Bronchial epithelial cell (primary cell): Measurements from ENCODE around the gene RABAC1. TPM values are rescaled to one million over a fixed set of nuclear protein-coding genes. Genes with fewer than 3 reads are reported as not detected.

Experiments used
- DNase-seq: peaks from one replicate; pipeline ENCODE4 v3.0.0-alpha.2; 2010; ENCODE audit warnings: low read depth
- FAIRE-seq: peaks from 2 replicates; lab custom pipeline; 2011; peaks lifted over from hg19 to GRCh38; lab: Jason Lieb, UNC
- H3K27me3 ChIP-seq: 2 replicates; pipeline ENCODE4 v1.5.1; 2011; ENCODE audit warnings: low read length; ENCODE audit not compliant: control insufficient read depth, insufficient read depth
- H3K36me3 ChIP-seq: 2 replicates; pipeline ENCODE4 v1.5.1; 2011; ENCODE audit warnings: low read length; ENCODE audit not compliant: control insufficient read depth, insufficient read depth
- H3K4me3 ChIP-seq: 2 replicates; pipeline ENCODE4 v1.5.1; 2011; ENCODE audit warnings: mild to moderate bottlenecking, low read depth, low read length, control low read depth
- total RNA-seq: library from RNA; depleted of rRNA; stranded (reverse); fragments of >200 nt; gene quantifications from 2 replicates; pipeline ENCODE4 v1.2.1, GENCODE V29; 2014
- TF ChIP-seq, protein P1 (sequence below): IDR thresholded peaks from 2 replicates; pipeline ENCODE4 v1.5.1; 2011; ENCODE audit warnings: mild to moderate bottlenecking, moderate library complexity, low read length, control low read depth, inconsistent platforms; ENCODE audit not compliant: insufficient read depth, severe bottlenecking

The RABAC1 gene
- total RNA-seq, 1 donor from 2014 or later = 96.6 TPM

DNA sequence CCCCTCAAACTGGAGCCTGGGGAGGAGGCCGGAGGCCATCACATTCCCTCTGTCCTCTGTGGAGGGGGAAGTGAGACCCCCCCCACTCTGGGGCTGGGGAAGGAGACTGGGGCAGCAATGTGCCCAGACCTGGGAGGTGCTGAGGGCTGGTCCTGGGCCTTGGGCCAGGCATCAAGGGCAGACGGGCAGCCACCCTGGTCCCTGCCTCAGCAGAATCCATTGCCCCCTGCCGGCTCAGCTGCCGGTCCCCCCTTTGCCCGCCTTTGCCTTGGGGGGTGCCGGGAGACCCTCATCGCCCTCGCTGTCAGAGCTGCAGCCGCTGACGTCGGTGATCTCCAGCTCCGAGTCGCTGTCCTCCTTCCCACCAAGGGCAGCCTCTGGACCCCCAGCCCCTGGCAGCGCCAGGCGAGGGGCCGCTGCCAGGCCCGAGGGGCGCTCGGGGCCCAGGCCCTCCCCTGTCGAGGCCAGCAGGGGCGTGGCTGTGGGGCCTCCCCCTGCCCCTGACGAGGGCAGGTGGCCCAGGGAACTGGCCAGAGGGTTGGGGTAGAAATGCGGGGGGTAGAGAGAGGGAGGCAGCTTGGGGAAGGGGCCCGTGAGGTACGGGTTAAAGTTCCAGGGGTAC, 51.0 kb downstream of the RABAC1 start:
- no peak for DNase-seq
- TF ChIP-seq, protein P1, sequence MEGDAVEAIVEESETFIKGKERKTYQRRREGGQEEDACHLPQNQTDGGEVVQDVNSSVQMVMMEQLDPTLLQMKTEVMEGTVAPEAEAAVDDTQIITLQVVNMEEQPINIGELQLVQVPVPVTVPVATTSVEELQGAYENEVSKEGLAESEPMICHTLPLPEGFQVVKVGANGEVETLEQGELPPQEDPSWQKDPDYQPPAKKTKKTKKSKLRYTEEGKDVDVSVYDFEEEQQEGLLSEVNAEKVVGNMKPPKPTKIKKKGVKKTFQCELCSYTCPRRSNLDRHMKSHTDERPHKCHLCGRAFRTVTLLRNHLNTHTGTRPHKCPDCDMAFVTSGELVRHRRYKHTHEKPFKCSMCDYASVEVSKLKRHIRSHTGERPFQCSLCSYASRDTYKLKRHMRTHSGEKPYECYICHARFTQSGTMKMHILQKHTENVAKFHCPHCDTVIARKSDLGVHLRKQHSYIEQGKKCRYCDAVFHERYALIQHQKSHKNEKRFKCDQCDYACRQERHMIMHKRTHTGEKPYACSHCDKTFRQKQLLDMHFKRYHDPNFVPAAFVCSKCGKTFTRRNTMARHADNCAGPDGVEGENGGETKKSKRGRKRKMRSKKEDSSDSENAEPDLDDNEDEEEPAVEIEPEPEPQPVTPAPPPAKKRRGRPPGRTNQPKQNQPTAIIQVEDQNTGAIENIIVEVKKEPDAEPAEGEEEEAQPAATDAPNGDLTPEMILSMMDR = no peak
- Histone ChIP-seq H3K36me3 (peaks cover 18% of the 10 kb centered on the region), H3K27me3 (peaks cover 19% of the 10 kb centered on the region), H3K4me3 (no peak overlapping the region)
- no peak for FAIRE-seq

DNA sequence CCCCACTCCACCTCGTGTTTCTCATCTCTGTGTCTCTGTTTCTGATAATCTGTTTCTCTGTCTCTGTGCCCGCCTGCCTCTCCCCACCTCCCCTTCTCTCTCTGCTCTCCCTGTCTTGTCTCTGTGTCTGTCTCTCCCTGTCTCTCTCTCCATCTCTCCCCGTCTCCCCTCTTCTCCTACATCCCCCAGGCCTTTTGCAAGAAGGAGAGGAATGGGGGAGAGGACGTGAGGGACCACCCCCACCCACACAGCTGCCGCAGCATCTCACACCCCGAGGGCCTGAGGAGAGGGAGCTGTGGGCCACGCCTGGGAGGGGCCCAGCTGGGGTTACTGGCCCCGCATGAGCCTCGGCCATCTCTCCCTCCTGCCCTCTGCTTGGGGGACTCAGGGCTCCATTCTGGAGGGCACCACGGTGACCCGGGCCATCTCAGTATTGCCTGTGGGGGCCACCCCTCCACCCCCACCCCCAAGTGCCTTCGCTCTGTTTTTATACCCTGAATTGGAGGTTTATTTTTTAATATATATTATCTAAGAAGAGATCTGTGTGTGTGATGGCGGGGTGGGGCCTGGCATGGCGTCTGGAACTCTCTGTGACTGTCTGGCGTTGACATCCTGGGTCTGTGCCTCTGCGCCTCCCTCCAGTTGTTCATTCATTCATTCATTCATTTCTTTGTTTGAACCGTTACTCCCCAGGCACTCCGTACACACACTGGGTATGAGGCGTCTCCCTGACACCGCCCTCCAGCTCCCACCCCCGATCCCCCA, 52.0 kb downstream of the RABAC1 start:
- Histone ChIP-seq H3K36me3 (peaks cover 26% of the 10 kb centered on the region), H3K27me3 (peaks cover 12% of the 10 kb centered on the region), H3K4me3 (no peak overlapping the region)
- DNase-seq (no peak), FAIRE-seq (no peak)
- TF ChIP-seq, protein P1 = no peak

Other genes with a start within 250 kb of the RABAC1 start
- 13.7 and 41.6 TPM in 2 replicates for gene CEACAM6, start 203.8 kb downstream of the RABAC1 start, total RNA-seq
- gene CEACAM3, start 162.7 kb downstream of the RABAC1 start, total RNA-seq = 0.26 TPM in 1 of 2 replicates, not detected in the other
- gene LYPD4, start 114.6 kb downstream of the RABAC1 start, total RNA-seq = not detected in 2 replicates
- gene DMRTC2, start 114.3 kb downstream of the RABAC1 start, total RNA-seq = not detected in 2 replicates
- gene RPS19, start 99.1 kb downstream of the RABAC1 start, total RNA-seq = 2,069 and 2,277 TPM in 2 replicates
- gene CD79A, start 82.0 kb downstream of the RABAC1 start, total RNA-seq = not detected in 2 replicates
- 19.2 and 25.0 TPM in 2 replicates for gene ARHGEF1, start 76.1 kb downstream of the RABAC1 start, total RNA-seq
- gene ERFL, start 30.9 kb downstream of the RABAC1 start, total RNA-seq = under 0.01 TPM in 2 replicates
- 0.13 TPM in 1 of 2 replicates, not detected in the other for gene ATP1A3, start 34.9 kb upstream of the RABAC1 start, total RNA-seq
- under 0.01 TPM in 2 replicates for gene GRIK5, start 110.9 kb upstream of the RABAC1 start, total RNA-seq
- 7.1 and 7.4 TPM in 2 replicates for gene ZNF574, start 116.8 kb upstream of the RABAC1 start, total RNA-seq
- 0.26 and 0.53 TPM in 2 replicates for gene POU2F2, start 173.1 kb upstream of the RABAC1 start, total RNA-seq